BLaER1 (cell line): Measurements from ENCODE around the gene C16orf95.
"Not testable (repeated sequence)": the region's sequence is repeated elsewhere in the genome, so short reads cannot be mapped to it uniquely, and the experiment has no call there.

Experiments
- H3K27ac ChIP-seq: shearing (Covaris generic); formaldehyde crosslinking; 2 replicates; pipeline ENCODE4 v1.8.1; 2022
- H3K27me3 ChIP-seq: shearing (Covaris generic); formaldehyde crosslinking; 2 replicates; pipeline ENCODE4 v1.8.1; 2022
- H3K36me3 ChIP-seq: shearing (Covaris generic); formaldehyde crosslinking; 2 replicates; pipeline ENCODE4 v1.8.1; 2022
- H3K4me1 ChIP-seq: shearing (Covaris generic); formaldehyde crosslinking; 2 replicates; pipeline ENCODE4 v1.8.1; 2022
- H3K4me2 ChIP-seq: shearing (Covaris generic); formaldehyde crosslinking; 2 replicates; pipeline ENCODE4 v1.8.1; 2022
- H3K4me3 ChIP-seq: shearing (Covaris generic); formaldehyde crosslinking; 2 replicates; pipeline ENCODE4 v1.8.1; 2022
- H3K9ac ChIP-seq: shearing (Covaris generic); formaldehyde crosslinking; 2 replicates; pipeline ENCODE4 v1.8.1; 2022
- H3K9me3 ChIP-seq: shearing (Covaris generic); formaldehyde crosslinking; 2 replicates; pipeline ENCODE4 v1.8.1; 2022
- H4K20me1 ChIP-seq: shearing (Covaris generic); formaldehyde crosslinking; 2 replicates; pipeline ENCODE4 v1.8.1; 2022
- Cebpa-rat ChIP-seq: shearing (Covaris generic); IDR thresholded peaks from 2 replicates; pipeline ENCODE4 v1.8.1; 2022

Gene C16orf95

GRCh38 chr16:87340198-87340597 is 23.0 kb upstream of the C16orf95 start:
- Histone ChIP-seq H3K36me3 (peaks cover 75% of the 10 kb centered on the region), H3K4me3 (no peak overlapping the region), H3K9ac (no peak overlapping the region), H4K20me1 (peaks cover 93% of the 10 kb centered on the region), H3K27me3 (no peaks in the 10 kb centered on the region), H3K27ac (no peak overlapping the region), H3K4me1 (peaks cover 26% of the 10 kb centered on the region), H3K9me3 (no peaks in the 10 kb centered on the region), H3K4me2 (no peak overlapping the region)
- no peak for TF ChIP-seq Cebpa-rat

- H3K4me3 ChIP-seq, H3K9me3 ChIP-seq, H3K27me3 ChIP-seq, H3K9ac ChIP-seq, H3K27ac ChIP-seq, H3K4me2 ChIP-seq: not testable (repeated sequence)
- Histone ChIP-seq H4K20me1 (peaks cover 94% of the 10 kb centered on the region), H3K36me3 (peaks cover 80% of the 10 kb centered on the region), H3K4me1 (peaks cover 26% of the 10 kb centered on the region)
Measured at GRCh38 chr16:87339724-87340105, 22.5 kb upstream of the C16orf95 start.

GRCh38 chr16:87339086-87339723 is 22.0 kb upstream of the C16orf95 start:
- Histone ChIP-seq H3K9ac (no peak overlapping the region), H3K36me3 (peaks cover 82% of the 10 kb centered on the region), H3K4me2 (no peak overlapping the region), H3K9me3 (no peaks in the 10 kb centered on the region), H3K27ac (no peak overlapping the region), H3K4me1 (peaks cover 26% of the 10 kb centered on the region), H3K4me3 (no peak overlapping the region), H4K20me1 (peaks cover 94% of the 10 kb centered on the region), H3K27me3 (no peaks in the 10 kb centered on the region)
- TF ChIP-seq Cebpa-rat, result no peak

GRCh38 chr16:87338155-87338765 is 21.1 kb upstream of the C16orf95 start:
- Histone ChIP-seq H4K20me1 (peaks cover 84% of the 10 kb centered on the region), H3K27ac (no peak overlapping the region), H3K4me3 (no peak overlapping the region), H3K4me1 (peaks cover 26% of the 10 kb centered on the region), H3K36me3 (peaks cover 82% of the 10 kb centered on the region), H3K4me2 (peak overlapping the region; percentile 8; the same call in 1 of the 2 replicates), H3K27me3 (no peaks in the 10 kb centered on the region), H3K9ac (no peak overlapping the region), H3K9me3 (no peaks in the 10 kb centered on the region)
- TF ChIP-seq Cebpa-rat, result no peak

GRCh38 chr16:87337262-87337771 is 20.1 kb upstream of the C16orf95 start:
- H3K4me3 ChIP-seq, result no peak overlapping the region
- peaks cover 26% of the 10 kb centered on the region for H3K4me1 ChIP-seq
- peaks cover 81% of the 10 kb centered on the region for H4K20me1 ChIP-seq
- H3K9ac ChIP-seq, result peak overlapping the region; percentile 42
- H3K4me2 ChIP-seq, result peak overlapping the region; percentile 76
- H3K9me3 ChIP-seq, result no peaks in the 10 kb centered on the region
- no peak for TF ChIP-seq Cebpa-rat
- peak overlapping the region; percentile 56; the same call in 1 of the 2 replicates for H3K27ac ChIP-seq
- peaks cover 81% of the 10 kb centered on the region for H3K36me3 ChIP-seq
- H3K27me3 ChIP-seq, result no peaks in the 10 kb centered on the region

- Histone ChIP-seq H3K36me3 (peaks cover 81% of the 10 kb centered on the region), H3K9me3 (no peaks in the 10 kb centered on the region), H3K4me3 (no peak overlapping the region), H3K27me3 (no peaks in the 10 kb centered on the region), H3K4me1 (peaks cover 26% of the 10 kb centered on the region), H3K27ac (no peak overlapping the region), H4K20me1 (peaks cover 80% of the 10 kb centered on the region), H3K4me2 (peak overlapping the region; percentile 76), H3K9ac (peak overlapping the region; percentile 42; the same call in 1 of the 2 replicates)
- no peak for TF ChIP-seq Cebpa-rat
Measured at GRCh38 chr16:87336434-87337240, 19.4 kb upstream of the C16orf95 start.

- H3K36me3 ChIP-seq, result peaks cover 81% of the 10 kb centered on the region
Measured at GRCh38 chr16:87335625-87336433, 18.6 kb upstream of the C16orf95 start.

GRCh38 chr16:87334651-87335624 is 17.7 kb upstream of the C16orf95 start:
- no peak overlapping the region for H3K4me2 ChIP-seq
- H3K36me3 ChIP-seq, result peaks cover 81% of the 10 kb centered on the region
- no peaks in the 10 kb centered on the region for H3K9me3 ChIP-seq
- peaks cover 26% of the 10 kb centered on the region for H3K4me1 ChIP-seq
- H3K9ac ChIP-seq, result no peak overlapping the region
- H3K27me3 ChIP-seq, result no peaks in the 10 kb centered on the region
- no peak overlapping the region for H3K27ac ChIP-seq
- H3K4me3 ChIP-seq, result no peak overlapping the region
- peaks cover 82% of the 10 kb centered on the region for H4K20me1 ChIP-seq
- TF ChIP-seq Cebpa-rat, result no peak

More at GRCh38 chr16:87335625-87336433, 18.6 kb upstream of the C16orf95 start:
- no peak overlapping the region for H3K9ac ChIP-seq
- peaks cover 81% of the 10 kb centered on the region for H4K20me1 ChIP-seq
- H3K4me2 ChIP-seq, result no peak overlapping the region
- H3K27me3 ChIP-seq, result no peaks in the 10 kb centered on the region
- no peak for TF ChIP-seq Cebpa-rat
- no peak overlapping the region for H3K4me3 ChIP-seq
- peaks cover 26% of the 10 kb centered on the region for H3K4me1 ChIP-seq
- H3K9me3 ChIP-seq, result no peaks in the 10 kb centered on the region
- no peak overlapping the region for H3K27ac ChIP-seq
